Adrenal gland (tissue), 12 donors: ENCODE measurements around the gene GRIA1. TPM values are rescaled to one million over a fixed set of nuclear protein-coding genes. Genes with fewer than 3 reads are reported as not detected.

Experiments
- DNase-seq, 7 donors: peaks; one replicate each; pipeline ENCODE4 v3.0.0-alpha.2; 2019 to 2020
- H3K27ac ChIP-seq, 5 donors: fragments of 200-600 bp; sonication (generic) in 4 of 5; 1 replicate in 3 of 5; 2 replicates in 2 of 5; pipeline versions ENCODE4 v1.5.1 to v1.8.0; 2016 to 2020; ENCODE audit warnings: mild to moderate bottlenecking in 1 of 5
- H3K27me3 ChIP-seq: fragments of 200-600 bp; 2 replicates; pipeline ENCODE4 v1.8.0; 2021
- H3K36me3 ChIP-seq, 2 donors: fragments of 200-600 bp; replicated peaks in 1 of 2; 1 replicate in 1 of 2; 2 replicates in 1 of 2; pipeline versions ENCODE4 v1.5.1 to v1.8.0; 2018 to 2022
- H3K4me1 ChIP-seq, 2 donors: fragments of 200-600 bp; replicated peaks in 1 of 2; 1 replicate in 1 of 2; 2 replicates in 1 of 2; pipeline versions ENCODE4 v1.5.1 to v1.8.0; 2018 to 2021
- H3K4me3 ChIP-seq, 4 donors: fragments of 200-600 bp; sonication (generic) in 3 of 4; one replicate each; pipeline ENCODE4 v1.5.1; 2016 to 2018
- H3K9me3 ChIP-seq, 3 donors: fragments of 200-600 bp; sonication (generic) in 1 of 3; replicated peaks in 1 of 3; 1 replicate in 2 of 3; 2 replicates in 1 of 3; pipeline versions ENCODE4 v1.5.1 to v1.8.0; 2016 to 2021
- CTCF ChIP-seq, 6 experiments: fragments of 450-650 bp in 4 of 6; fragments of 200-600 bp in 2 of 6; sonication (generic) in 1 of 6; IDR thresholded peaks; 1 replicate in 5 of 6; 2 replicates in 1 of 6; pipeline versions ENCODE4 v1.5.1 to v1.8.0; 2016 to 2021; ENCODE audit warnings: antibody characterized with exemption in 6 of 6, mild to moderate bottlenecking in 2 of 6, moderate library complexity in 1 of 6
- POLR2A ChIP-seq, 2 donors: fragments of 450-650 bp; IDR thresholded peaks; one replicate each; pipeline ENCODE4 v1.6.1; 2017; ENCODE audit warnings: antibody characterized with exemption in 2 of 2, mild to moderate bottlenecking in 2 of 2, moderate library complexity in 1 of 2
- WGBS, 4 donors: extraction: QIAGEN DNeasy Blood & Tissue Kit in 2 of 4; methylation state at CpG; one replicate each; pipeline versions ENCODE4 v1.1.5 to v1.1.7; 2013 to 2017; 5-methylcytosine and 5-hydroxymethylcytosine counted together
- intact Hi-C, 2 donors: fragments of 100-400 bp; cut with DNase I; formaldehyde crosslinking; loops; one replicate each; pipeline versions ENCODE4 v1.14.1 to v1.15.0; 2022 to 2023
- polyA plus RNA-seq, 3 donors: library from polyadenylated mRNA; stranded (reverse); fragments of 200-250 nt in 2 of 3; fragments of 350-450 nt in 1 of 3; fragmentation: Illumina TruSeq in 1 of 3; extraction: RNeasy Lipid Tissue Mini Kit (QIAGEN cat#74804) in 1 of 3; gene quantifications; one replicate each; pipeline ENCODE4 v1.2.3, GENCODE V29; 2013 to 2014
- total RNA-seq, 9 donors: library from RNA; depleted of rRNA in 4 of 9; stranded (reverse); fragments of >200 nt in 4 of 9; fragments of 120-200 nt in 1 of 9; fragmentation: NEBNext Ultra II Directional in 1 of 9; extraction: Animal tissue kit (Norgen Biotek cat#: 25700) in 1 of 9; gene quantifications; one replicate each; pipeline versions ENCODE4 v1.1.0 to v1.2.4, GENCODE V29; 2013 to 2023
- donor health status: healthy with polysubstance abuse.
- donor health status: Bipolar disorder and iron deficiency.
- donor health status: DM: yes; HTN: yes; CAD: no.
- donor health status: DM: no; HTN: no; CAD: no.
- donor health status: DM: no; HTN: no; CAD: no.
- donor health status: DM: yes; HTN: yes; CAD: no.

GRIA1 gene
- total and polyA plus RNA-seq, 12 donors, result 0.12 to 2.3 (median 0.86) TPM

DNA sequence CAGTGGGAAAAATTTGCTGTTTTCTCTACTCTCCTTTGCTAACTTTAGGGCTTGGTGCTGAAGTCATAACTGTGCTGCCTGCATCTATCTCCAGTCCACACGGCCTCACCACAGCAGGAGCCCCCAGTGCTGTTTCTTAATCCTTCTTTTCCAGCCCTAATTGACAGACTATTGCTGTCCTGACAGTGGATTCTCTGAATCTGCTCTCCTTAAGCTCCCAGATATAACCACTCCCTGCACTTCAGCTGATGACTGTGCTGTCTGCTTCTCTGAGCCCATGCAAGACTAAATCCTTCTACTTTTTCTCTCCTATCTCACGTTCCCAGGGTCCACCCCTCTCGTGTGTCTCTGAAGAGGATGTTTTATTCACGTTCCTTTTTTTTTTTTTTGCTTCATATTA, 19.7 kb upstream of the GRIA1 start:
- Histone ChIP-seq H3K36me3 (no peaks in the 10 kb centered on the region), H3K9me3 (no peaks in the 10 kb centered on the region), H3K27me3 (no peaks in the 10 kb centered on the region), H3K4me1 (no peaks in the 10 kb centered on the region), H3K4me3 (no peak overlapping the region), H3K27ac (no peak overlapping the region)
- intact Hi-C loops, result no loop called here
- TF ChIP-seq CTCF (IDR thresholded peaks at IDR 0.05), result no peak
- no peak for TF ChIP-seq POLR2A (IDR thresholded peaks at IDR 0.05)
- 36 to 44% (median 40%) methylated on average over 4 of the region's 4 CpGs for WGBS, 4 donors
- DNase-seq, result no peak

DNA sequence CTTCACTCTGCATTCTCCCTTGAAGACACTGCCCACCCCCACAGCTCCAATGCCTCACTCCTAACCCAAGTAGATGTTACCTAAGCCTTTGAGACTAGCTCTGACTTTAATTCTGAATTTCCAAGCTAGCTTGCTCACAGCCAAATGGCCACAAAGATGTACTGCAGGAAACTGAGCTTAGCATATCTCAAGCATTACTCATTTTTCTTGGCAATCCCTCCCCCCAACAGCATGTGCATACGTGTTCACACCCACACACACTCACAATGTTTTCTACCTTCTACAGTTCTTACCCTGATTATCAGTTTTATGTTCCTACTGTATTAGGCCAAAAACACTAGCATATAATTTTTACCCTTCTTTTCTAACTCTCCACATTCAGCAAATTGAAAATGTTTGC, 13.7 kb upstream of the GRIA1 start:
- Histone ChIP-seq H3K36me3 (no peaks in the 10 kb centered on the region), H3K27me3 (no peaks in the 10 kb centered on the region), H3K27ac (no peak overlapping the region), H3K4me3 (no peak overlapping the region), H3K9me3 (no peaks in the 10 kb centered on the region), H3K4me1 (no peaks in the 10 kb centered on the region)
- no peak for DNase-seq
- TF ChIP-seq POLR2A (IDR thresholded peaks at IDR 0.05), result no peak
- TF ChIP-seq CTCF (IDR thresholded peaks at IDR 0.05), result no peak
- intact Hi-C loops, result no loop called here
- 21 to 37% (median 36%) methylated on average over 1 of the region's 1 CpG for WGBS, 4 donors

DNA sequence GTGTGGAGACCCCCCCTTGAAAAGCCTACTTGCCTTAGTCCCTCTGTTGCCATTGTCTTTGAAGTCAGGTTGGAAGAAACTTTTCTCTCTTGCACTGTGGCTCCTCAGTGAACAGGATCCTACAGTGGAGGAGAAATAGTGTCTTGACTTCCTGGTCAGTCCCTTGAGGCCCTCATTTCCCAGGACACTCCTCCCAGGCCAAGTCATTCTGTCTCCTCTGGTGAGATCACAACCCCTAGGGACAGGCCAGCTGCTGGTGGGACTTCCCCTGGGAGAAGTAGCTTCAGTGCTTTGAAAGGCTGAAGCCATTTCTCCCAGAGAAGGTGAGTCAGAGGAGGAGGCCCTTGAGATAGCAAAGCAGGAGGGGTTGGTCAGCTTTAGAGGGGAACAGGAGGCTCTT, 10.1 kb upstream of the GRIA1 start:
- TF ChIP-seq CTCF (IDR thresholded peaks at IDR 0.05), result no peak
- TF ChIP-seq POLR2A (IDR thresholded peaks at IDR 0.05), result no peak
- intact Hi-C loops, result no loop called here

DNA sequence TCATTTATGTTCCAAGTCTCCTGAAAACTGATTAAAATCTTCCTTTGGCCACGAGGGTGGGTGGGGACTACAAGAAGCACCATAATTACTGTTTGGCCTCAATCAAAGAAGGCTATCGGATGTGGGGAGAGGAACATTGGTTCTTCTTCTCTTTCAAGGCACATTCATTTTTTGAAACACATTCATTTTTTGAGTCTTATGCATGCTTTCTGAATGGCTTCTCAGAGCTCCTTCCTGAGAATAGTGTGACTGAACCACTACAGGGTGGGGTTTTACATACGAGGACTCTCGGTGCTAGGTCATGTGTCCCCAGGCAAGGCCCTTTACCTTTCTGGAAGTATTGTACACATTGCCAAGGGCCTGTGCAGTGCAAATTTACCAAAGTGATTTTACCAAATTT, 7.0 kb upstream of the GRIA1 start:
- H3K9me3 ChIP-seq, result no peaks in the 10 kb centered on the region
- H3K27me3 ChIP-seq, result no peaks in the 10 kb centered on the region
- WGBS, 4 donors, result 80 to 87% (median 83%) methylated on average over 4 of the region's 4 CpGs
- intact Hi-C loops, result no loop called here
- H3K36me3 ChIP-seq, result no peaks in the 10 kb centered on the region
- H3K4me3 ChIP-seq, result no peak overlapping the region
- no peak for DNase-seq
- H3K4me1 ChIP-seq, result no peaks in the 10 kb centered on the region
- TF ChIP-seq POLR2A (IDR thresholded peaks at IDR 0.05) (no peak), CTCF (IDR thresholded peaks at IDR 0.05) (no peak)
- no peak overlapping the region for H3K27ac ChIP-seq

More for the DNA sequence above, 10.1 kb upstream of the GRIA1 start:
- H3K27me3 ChIP-seq, result no peaks in the 10 kb centered on the region
- no peaks in the 10 kb centered on the region for H3K36me3 ChIP-seq
- no peak overlapping the region for H3K27ac ChIP-seq
- H3K4me1 ChIP-seq, result no peaks in the 10 kb centered on the region
- H3K9me3 ChIP-seq, result no peaks in the 10 kb centered on the region
- H3K4me3 ChIP-seq, result no peak overlapping the region
- no peak for DNase-seq
